Right atrium auricular region (tissue), 2 donors: Measurements from ENCODE around the gene TLCD2. TPM values are rescaled to one million over a fixed set of nuclear protein-coding genes. Genes with fewer than 3 reads are reported as not detected.

Experiments used
- DNase-seq: peaks from one replicate; pipeline ENCODE4 v3.0.0-alpha.2; 2019; ENCODE audit warnings: low spot score
- H3K27ac ChIP-seq, 2 donors: fragments of 200-600 bp; sonication (generic); 1 replicate in 1 of 2; 2 replicates in 1 of 2; pipeline ENCODE4 v1.5.1; 2016 to 2019
- H3K27me3 ChIP-seq, 2 donors: fragments of 200-600 bp; sonication (generic); one replicate each; pipeline versions ENCODE4 v1.5.1 to v1.6.0; 2017 to 2019
- H3K36me3 ChIP-seq: fragments of 200-600 bp; sonication (generic); one replicate; pipeline ENCODE4 v1.5.1; 2016
- H3K4me1 ChIP-seq, 2 donors: fragments of 200-600 bp; sonication (generic); one replicate each; pipeline versions ENCODE4 v1.5.1 to v1.6.0; 2017 to 2019
- H3K4me3 ChIP-seq, 2 donors: fragments of 200-600 bp; sonication (generic); 1 replicate in 1 of 2; 2 replicates in 1 of 2; pipeline ENCODE4 v1.5.1; 2017 to 2019; ENCODE audit warnings: mild to moderate bottlenecking in 1 of 2, moderate library complexity in 1 of 2
- H3K9me3 ChIP-seq, 2 donors: fragments of 200-600 bp; sonication (generic); one replicate each; pipeline ENCODE4 v1.5.1; 2019
- CTCF ChIP-seq, 2 donors: fragments of 200-600 bp; sonication (generic); IDR thresholded peaks; one replicate each; pipeline ENCODE4 v1.5.1; 2019; ENCODE audit warnings: antibody characterized with exemption in 2 of 2
- total RNA-seq, 2 donors: library from RNA; depleted of rRNA; stranded (reverse); fragments of >200 nt; gene quantifications; one replicate each; pipeline ENCODE4 v1.1.0, GENCODE V29; 2016

Gene TLCD2
- total RNA-seq, 2 donors from 2014 or later, result 1.1 to 3.7 TPM

- Histone ChIP-seq H3K4me1 (no peaks in the 10 kb centered on the region), H3K27me3 (no peaks in the 10 kb centered on the region), H3K27ac (no peak overlapping the region), H3K9me3 (no peaks in the 10 kb centered on the region), H3K4me3 (no peak overlapping the region), H3K36me3 (no peaks in the 10 kb centered on the region)
- DNase-seq, result no peak
- no peak for TF ChIP-seq CTCF (IDR thresholded peaks at IDR 0.05)
These were observed 44.4 kb upstream of the TLCD2 start for GRCh38 chr17:1754430-1755112.

- H3K27me3 ChIP-seq, result no peaks in the 10 kb centered on the region
- no peak overlapping the region for H3K27ac ChIP-seq
- no peak overlapping the region for H3K4me3 ChIP-seq
- H3K4me1 ChIP-seq, result no peaks in the 10 kb centered on the region
- H3K36me3 ChIP-seq, result no peaks in the 10 kb centered on the region
- no peak for DNase-seq
- TF ChIP-seq CTCF (IDR thresholded peaks at IDR 0.05), result no peak
- no peaks in the 10 kb centered on the region for H3K9me3 ChIP-seq
These were observed 43.7 kb upstream of the TLCD2 start for GRCh38 chr17:1753767-1754429.

GRCh38 chr17:1752425-1753262, 42.5 kb upstream of the TLCD2 start:
- Histone ChIP-seq H3K4me3 (no peak overlapping the region), H3K27ac (peak overlapping the region in 1 of 2 donors; percentile 25)
- no peak for TF ChIP-seq CTCF (IDR thresholded peaks at IDR 0.05)

GRCh38 chr17:1750628-1751027, 40.5 kb upstream of the TLCD2 start:
- H3K4me3 ChIP-seq, result no peak overlapping the region
- TF ChIP-seq CTCF (IDR thresholded peaks at IDR 0.05), result no peak
- H3K4me1 ChIP-seq, result no peaks in the 10 kb centered on the region
- H3K27ac ChIP-seq, result no peak overlapping the region
- no peak for DNase-seq
- H3K36me3 ChIP-seq, result no peaks in the 10 kb centered on the region
- no peaks in the 10 kb centered on the region for H3K27me3 ChIP-seq
- H3K9me3 ChIP-seq, result no peaks in the 10 kb centered on the region

More at GRCh38 chr17:1752425-1753262, 42.5 kb upstream of the TLCD2 start:
- no peaks in the 10 kb centered on the region for H3K4me1 ChIP-seq
- no peaks in the 10 kb centered on the region for H3K36me3 ChIP-seq
- no peaks in the 10 kb centered on the region for H3K27me3 ChIP-seq
- H3K9me3 ChIP-seq, result no peaks in the 10 kb centered on the region
- no peak for DNase-seq

- peak overlapping the region in 1 of 2 donors; percentile 51 for H3K27ac ChIP-seq
- no peaks in the 10 kb centered on the region for H3K4me1 ChIP-seq
- H3K36me3 ChIP-seq, result no peaks in the 10 kb centered on the region
- DNase-seq, result no peak
- no peaks in the 10 kb centered on the region for H3K9me3 ChIP-seq
- H3K27me3 ChIP-seq, result no peaks in the 10 kb centered on the region
- no peak overlapping the region for H3K4me3 ChIP-seq
- TF ChIP-seq CTCF (IDR thresholded peaks at IDR 0.05), result no peak
These were observed 36.9 kb upstream of the TLCD2 start for GRCh38 chr17:1746975-1747543.
